ENCODE measurements around the gene OR9G1.
"Not testable (repeated sequence)": the region's sequence is repeated elsewhere in the genome, so short reads cannot be mapped to it uniquely, and the experiment has no call there.

Gene OR9G1, protein sequence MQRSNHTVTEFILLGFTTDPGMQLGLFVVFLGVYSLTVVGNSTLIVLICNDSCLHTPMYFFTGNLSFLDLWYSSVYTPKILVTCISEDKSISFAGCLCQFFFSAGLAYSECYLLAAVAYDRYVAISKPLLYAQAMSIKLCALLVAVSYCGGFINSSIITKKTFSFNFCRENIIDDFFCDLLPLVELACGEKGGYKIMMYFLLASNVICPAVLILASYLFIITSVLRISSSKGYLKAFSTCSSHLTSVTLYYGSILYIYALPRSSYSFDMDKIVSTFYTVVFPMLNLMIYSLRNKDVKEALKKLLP

GRCh38 chr11:56698795-56699194 lies at the start of gene OR9G1:
Gene OR9G1 (plus strand): TSS chr11:56699095. CDS start chr11:56700388, 1,293 bp downstream.
- Histone ChIP-seq H3K36me3 (ENCODE audit: control insufficient read depth in 2 of 2, insufficient read depth in 2 of 2, low read length in 2 of 2) (no peaks in the 10 kb centered on the region), H3K27ac (ENCODE audit: low read length) (no peak within 1 kb of the TSS), H3K9me3 (ENCODE audit: control insufficient read depth in 2 of 2, low read length in 2 of 2) (no peaks in the 10 kb centered on the region), H3K4me3 (ENCODE audit: low read length in 2 of 2) (no peak within 1 kb of the TSS), H3K9ac (ENCODE audit: low read length in 2 of 2) (no peak within 1 kb of the TSS), H3K27me3 (ENCODE audit: control insufficient read depth in 1 of 2, insufficient read depth in 2 of 2, low read length in 2 of 2) (no peaks in the 10 kb centered on the region), H3K4me1 (ENCODE audit: control insufficient read depth, insufficient read depth, low read length) (no peaks in the 10 kb centered on the region)

DNA sequence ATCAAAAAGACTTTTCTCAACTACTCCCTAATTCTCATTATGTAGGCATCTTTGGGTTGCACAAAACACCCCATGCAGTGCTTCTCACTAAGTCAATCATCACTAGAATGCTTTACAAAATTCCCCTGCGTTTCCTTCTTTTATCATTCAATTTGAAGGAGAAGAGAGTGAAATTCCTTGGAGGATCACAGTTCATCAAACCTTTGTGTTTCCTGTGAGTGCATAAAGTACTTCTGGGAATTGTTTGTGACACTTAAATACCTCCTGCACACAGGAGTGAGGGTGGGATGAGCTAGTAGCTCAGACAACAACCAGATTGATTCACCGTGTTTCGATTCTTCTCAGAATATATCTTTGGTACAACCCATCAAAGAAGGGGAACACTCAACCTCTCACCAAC lies 39.1 kb upstream of the OR9G1 start:
- Histone ChIP-seq H3K9ac (ENCODE audit: low read length in 2 of 2) (no peak overlapping the region), H3K4me3 (ENCODE audit: low read length in 2 of 2) (no peak overlapping the region), H3K27ac (ENCODE audit: low read length) (no peak overlapping the region), H3K36me3 (ENCODE audit: control insufficient read depth in 2 of 2, insufficient read depth in 2 of 2, low read length in 2 of 2) (no peaks in the 10 kb centered on the region), H3K4me1 (ENCODE audit: control insufficient read depth, insufficient read depth, low read length) (no peaks in the 10 kb centered on the region), H3K27me3 (ENCODE audit: control insufficient read depth in 1 of 2, insufficient read depth in 2 of 2, low read length in 2 of 2) (no peaks in the 10 kb centered on the region), H3K9me3 (ENCODE audit: control insufficient read depth in 2 of 2, low read length in 2 of 2) (no peaks in the 10 kb centered on the region)

DNA sequence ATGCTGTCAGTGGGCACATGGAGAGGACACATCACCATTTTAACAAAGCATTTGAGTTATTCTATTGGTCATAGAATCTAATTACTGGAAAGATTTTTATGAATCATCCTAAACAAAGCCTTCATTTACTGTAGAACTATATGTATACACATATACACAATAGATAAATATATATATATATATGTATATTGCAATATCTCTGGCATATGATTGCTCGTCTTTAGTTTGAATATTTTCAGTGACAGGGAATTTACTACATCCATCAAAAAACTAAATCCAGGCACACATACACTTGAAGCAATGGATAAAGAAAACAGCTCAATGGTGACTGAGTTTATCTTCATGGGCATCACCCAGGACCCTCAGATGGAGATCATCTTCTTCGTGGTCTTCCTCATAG lies 35.5 kb upstream of the OR9G1 start, which contains the start of gene OR5AR1:
Gene OR5AR1, plus strand, starts transcription at position 301 of the 400 bp plus-strand sequence. Its CDS starts 0 bp downstream, at position 301.
- H3K9ac ChIP-seq (ENCODE audit: low read length in 2 of 2): no peak within 1 kb of the TSS
- no peak within 1 kb of the TSS for H3K27ac ChIP-seq (ENCODE audit: low read length)
- H3K9me3 ChIP-seq (ENCODE audit: control insufficient read depth in 2 of 2, low read length in 2 of 2): no peaks in the 10 kb centered on the region
- no peak within 1 kb of the TSS for H3K4me3 ChIP-seq (ENCODE audit: low read length in 2 of 2)
- no peaks in the 10 kb centered on the region for H3K36me3 ChIP-seq (ENCODE audit: control insufficient read depth in 2 of 2, insufficient read depth in 2 of 2, low read length in 2 of 2)
- no peaks in the 10 kb centered on the region for H3K4me1 ChIP-seq (ENCODE audit: control insufficient read depth, insufficient read depth, low read length)
- H3K27me3 ChIP-seq (ENCODE audit: control insufficient read depth in 1 of 2, insufficient read depth in 2 of 2, low read length in 2 of 2): no peaks in the 10 kb centered on the region

DNA sequence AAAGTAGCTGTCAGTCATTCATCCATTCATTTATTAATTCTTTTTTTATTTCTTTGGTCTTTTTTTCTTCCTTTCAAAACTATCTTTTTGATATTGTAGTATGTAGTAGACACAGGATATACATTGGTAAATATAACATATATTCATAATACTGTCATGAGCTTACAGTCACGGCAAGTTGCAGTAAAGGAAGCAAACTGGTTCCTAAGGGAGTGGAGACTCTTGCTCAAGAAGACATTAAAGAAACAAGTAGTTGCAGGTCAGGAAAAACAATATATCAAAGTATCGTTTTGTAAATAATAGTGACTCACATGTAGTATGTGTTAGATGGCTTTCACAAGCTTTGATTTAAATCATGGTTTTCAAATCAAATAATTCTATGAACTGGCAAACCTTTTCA lies 27.9 kb upstream of the OR9G1 start:
- no peak overlapping the region for H3K4me3 ChIP-seq (ENCODE audit: low read length in 2 of 2)
- H3K36me3 ChIP-seq (ENCODE audit: control insufficient read depth in 2 of 2, insufficient read depth in 2 of 2, low read length in 2 of 2): no peaks in the 10 kb centered on the region

GRCh38 chr11:56688554-56689100 lies 10.3 kb upstream of the OR9G1 start:
- no peak overlapping the region for H3K4me3 ChIP-seq (ENCODE audit: low read length in 2 of 2)
- H3K9ac ChIP-seq (ENCODE audit: low read length in 2 of 2): no peak overlapping the region
- H3K27me3 ChIP-seq (ENCODE audit: control insufficient read depth in 1 of 2, insufficient read depth in 2 of 2, low read length in 2 of 2): no peaks in the 10 kb centered on the region
- no peaks in the 10 kb centered on the region for H3K36me3 ChIP-seq (ENCODE audit: control insufficient read depth in 2 of 2, insufficient read depth in 2 of 2, low read length in 2 of 2)
- no peak overlapping the region for H3K27ac ChIP-seq (ENCODE audit: low read length)
- H3K9me3 ChIP-seq (ENCODE audit: control insufficient read depth in 2 of 2, low read length in 2 of 2): no peaks in the 10 kb centered on the region
- H3K4me1 ChIP-seq (ENCODE audit: control insufficient read depth, insufficient read depth, low read length): no peaks in the 10 kb centered on the region

More for the DNA sequence above, 27.9 kb upstream of the OR9G1 start:
- no peak overlapping the region for H3K27ac ChIP-seq (ENCODE audit: low read length)
- H3K4me1 ChIP-seq (ENCODE audit: control insufficient read depth, insufficient read depth, low read length): no peaks in the 10 kb centered on the region
- no peak overlapping the region for H3K9ac ChIP-seq (ENCODE audit: low read length in 2 of 2)
- no peaks in the 10 kb centered on the region for H3K27me3 ChIP-seq (ENCODE audit: control insufficient read depth in 1 of 2, insufficient read depth in 2 of 2, low read length in 2 of 2)
- no peaks in the 10 kb centered on the region for H3K9me3 ChIP-seq (ENCODE audit: control insufficient read depth in 2 of 2, low read length in 2 of 2)

DNA sequence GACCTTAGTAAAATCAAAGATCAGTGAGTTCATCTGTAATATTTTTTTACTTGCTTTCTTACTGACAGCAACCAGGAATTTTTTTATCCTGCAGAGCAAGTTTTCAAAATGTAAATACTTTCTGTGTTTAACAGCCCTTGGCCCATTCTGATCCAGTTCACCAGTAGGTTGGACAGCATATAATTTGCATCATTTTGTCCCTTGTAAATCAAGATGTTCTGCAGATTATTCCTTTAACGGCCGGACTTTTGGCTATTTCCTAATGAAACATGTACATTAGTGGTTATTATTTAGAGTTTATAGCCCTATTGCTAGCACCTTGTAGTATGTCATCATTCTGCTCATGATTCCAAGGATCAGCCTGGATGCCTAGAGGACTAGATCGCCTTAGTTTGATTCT lies 7.7 kb upstream of the OR9G1 start:
- not testable (repeated sequence) for H3K27ac ChIP-seq (ENCODE audit: low read length); H3K36me3 ChIP-seq (ENCODE audit: control insufficient read depth in 2 of 2, insufficient read depth in 2 of 2, low read length in 2 of 2); H3K9ac ChIP-seq (ENCODE audit: low read length in 2 of 2); H3K27me3 ChIP-seq (ENCODE audit: control insufficient read depth in 1 of 2, insufficient read depth in 2 of 2, low read length in 2 of 2); H3K9me3 ChIP-seq (ENCODE audit: control insufficient read depth in 2 of 2, low read length in 2 of 2); H3K4me3 ChIP-seq (ENCODE audit: low read length in 2 of 2); H3K4me1 ChIP-seq (ENCODE audit: control insufficient read depth, insufficient read depth, low read length)

DNA sequence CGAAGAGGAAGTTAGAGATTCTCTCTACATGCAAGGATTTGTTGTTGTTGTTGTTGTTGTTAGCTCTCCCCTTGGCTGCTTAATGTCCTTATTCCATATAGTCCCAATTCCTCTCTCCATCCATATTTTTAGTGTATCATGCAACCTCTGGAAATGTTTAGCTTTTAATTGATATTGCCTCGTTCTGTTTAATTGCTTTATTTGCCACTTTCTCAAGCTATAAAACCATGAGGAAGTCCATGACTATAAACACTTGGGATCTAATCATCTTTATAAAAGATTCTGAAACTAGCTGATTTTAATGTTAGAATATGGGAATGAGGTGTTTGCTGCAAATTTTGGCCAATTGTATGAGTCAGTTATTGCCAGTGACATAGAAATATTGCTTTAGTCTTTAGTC lies 5.5 kb upstream of the OR9G1 start:
- Histone ChIP-seq H3K4me1 (ENCODE audit: control insufficient read depth, insufficient read depth, low read length) (no peaks in the 10 kb centered on the region), H3K9me3 (ENCODE audit: control insufficient read depth in 2 of 2, low read length in 2 of 2) (no peaks in the 10 kb centered on the region), H3K27ac (ENCODE audit: low read length) (no peak overlapping the region), H3K27me3 (ENCODE audit: control insufficient read depth in 1 of 2, insufficient read depth in 2 of 2, low read length in 2 of 2) (no peaks in the 10 kb centered on the region), H3K9ac (ENCODE audit: low read length in 2 of 2) (no peak overlapping the region), H3K4me3 (ENCODE audit: low read length in 2 of 2) (no peak overlapping the region), H3K36me3 (ENCODE audit: control insufficient read depth in 2 of 2, insufficient read depth in 2 of 2, low read length in 2 of 2) (no peaks in the 10 kb centered on the region)

GRCh38 chr11:56700242-56700913 lies 1.5 kb downstream of the OR9G1 start:
- no peaks in the 10 kb centered on the region for H3K36me3 ChIP-seq (ENCODE audit: control insufficient read depth in 2 of 2, insufficient read depth in 2 of 2, low read length in 2 of 2)
- H3K9ac ChIP-seq (ENCODE audit: low read length in 2 of 2): no peak overlapping the region
- no peak overlapping the region for H3K4me3 ChIP-seq (ENCODE audit: low read length in 2 of 2)
- no peaks in the 10 kb centered on the region for H3K27me3 ChIP-seq (ENCODE audit: control insufficient read depth in 1 of 2, insufficient read depth in 2 of 2, low read length in 2 of 2)
- H3K9me3 ChIP-seq (ENCODE audit: control insufficient read depth in 2 of 2, low read length in 2 of 2): no peaks in the 10 kb centered on the region
- H3K4me1 ChIP-seq (ENCODE audit: control insufficient read depth, insufficient read depth, low read length): no peaks in the 10 kb centered on the region
- H3K27ac ChIP-seq (ENCODE audit: low read length): no peak overlapping the region

DNA sequence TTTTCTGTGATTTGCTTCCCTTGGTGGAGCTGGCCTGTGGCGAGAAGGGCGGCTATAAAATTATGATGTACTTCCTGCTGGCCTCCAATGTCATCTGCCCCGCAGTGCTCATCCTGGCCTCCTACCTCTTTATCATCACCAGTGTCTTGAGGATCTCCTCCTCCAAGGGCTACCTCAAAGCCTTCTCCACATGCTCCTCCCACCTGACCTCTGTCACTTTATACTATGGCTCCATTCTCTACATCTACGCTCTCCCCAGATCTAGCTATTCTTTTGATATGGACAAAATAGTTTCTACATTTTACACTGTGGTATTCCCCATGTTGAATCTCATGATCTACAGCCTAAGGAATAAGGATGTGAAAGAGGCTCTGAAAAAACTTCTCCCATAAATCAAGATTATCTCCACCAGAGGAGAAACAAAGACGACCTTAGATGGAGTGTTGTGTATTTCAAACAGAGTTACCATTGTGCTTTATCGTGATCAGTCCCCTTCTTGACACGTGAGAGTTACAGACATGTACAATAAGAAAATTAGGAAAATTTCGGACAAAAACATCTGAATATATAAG lies 2.1 kb downstream of the OR9G1 start:
- H3K27ac ChIP-seq (ENCODE audit: low read length): no peak overlapping the region
- H3K4me3 ChIP-seq (ENCODE audit: low read length in 2 of 2): no peak overlapping the region
- no peaks in the 10 kb centered on the region for H3K27me3 ChIP-seq (ENCODE audit: control insufficient read depth in 1 of 2, insufficient read depth in 2 of 2, low read length in 2 of 2)
- no peaks in the 10 kb centered on the region for H3K4me1 ChIP-seq (ENCODE audit: control insufficient read depth, insufficient read depth, low read length)
- H3K9ac ChIP-seq (ENCODE audit: low read length in 2 of 2): no peak overlapping the region
- no peaks in the 10 kb centered on the region for H3K9me3 ChIP-seq (ENCODE audit: control insufficient read depth in 2 of 2, low read length in 2 of 2)
- H3K36me3 ChIP-seq (ENCODE audit: control insufficient read depth in 2 of 2, insufficient read depth in 2 of 2, low read length in 2 of 2): no peaks in the 10 kb centered on the region

DNA sequence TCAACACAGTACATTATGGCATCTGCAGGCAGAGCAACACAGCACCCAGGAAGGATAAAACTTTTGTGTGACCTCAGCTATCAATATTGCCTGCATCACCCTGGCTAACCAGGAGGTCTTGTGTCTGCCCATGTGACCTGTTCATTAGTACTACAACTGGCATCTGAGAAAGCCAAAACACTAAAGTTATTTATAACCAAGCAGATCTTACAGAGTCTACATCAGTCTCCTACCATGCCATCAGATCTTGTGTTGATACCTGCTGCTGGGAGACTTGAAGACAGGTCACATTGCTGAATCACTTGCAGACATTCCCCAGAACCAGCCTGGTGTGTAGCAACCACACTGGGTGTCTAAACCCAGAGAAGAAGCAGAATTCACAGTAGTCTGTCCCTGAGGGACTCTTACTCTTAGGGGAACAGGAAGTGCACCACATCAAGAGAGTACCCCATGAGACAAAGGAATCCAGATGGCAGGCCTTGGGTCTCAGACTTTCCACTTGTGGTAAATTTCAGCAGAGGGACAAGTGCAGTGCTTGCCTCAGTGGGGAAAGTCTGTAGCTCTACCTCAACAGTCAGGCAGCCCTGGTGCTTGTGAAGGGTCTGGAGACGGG lies 7.0 kb downstream of the OR9G1 start:
- Histone ChIP-seq H3K27ac (ENCODE audit: low read length) (no peak overlapping the region), H3K4me1 (ENCODE audit: control insufficient read depth, insufficient read depth, low read length) (no peaks in the 10 kb centered on the region), H3K9ac (ENCODE audit: low read length in 2 of 2) (no peak overlapping the region), H3K27me3 (ENCODE audit: control insufficient read depth in 1 of 2, insufficient read depth in 2 of 2, low read length in 2 of 2) (no peaks in the 10 kb centered on the region), H3K36me3 (ENCODE audit: control insufficient read depth in 2 of 2, insufficient read depth in 2 of 2, low read length in 2 of 2) (no peaks in the 10 kb centered on the region), H3K4me3 (ENCODE audit: low read length in 2 of 2) (no peak overlapping the region), H3K9me3 (ENCODE audit: control insufficient read depth in 2 of 2, low read length in 2 of 2) (peaks cover 0 to 3% of the 10 kb centered on the region in 2 donors)

Measured in stomach smooth muscle (tissue), 2 donors.